Bronchial epithelial cell (primary cell): ENCODE data around the gene KPNA2. TPM values are rescaled to one million over a fixed set of nuclear protein-coding genes. Genes with fewer than 3 reads are reported as not detected.
"Not testable (repeated sequence)": the region's sequence is repeated elsewhere in the genome, so short reads cannot be mapped to it uniquely, and the experiment has no call there.

Experiments
- DNase-seq: peaks from one replicate; pipeline ENCODE4 v3.0.0-alpha.2; 2010; ENCODE audit warnings: low read depth
- FAIRE-seq: peaks from 2 replicates; lab custom pipeline; 2011; peaks lifted over from hg19 to GRCh38; lab: Jason Lieb, UNC
- H3K27me3 ChIP-seq: 2 replicates; pipeline ENCODE4 v1.5.1; 2011; ENCODE audit warnings: low read length; ENCODE audit not compliant: control insufficient read depth, insufficient read depth
- H3K36me3 ChIP-seq: 2 replicates; pipeline ENCODE4 v1.5.1; 2011; ENCODE audit warnings: low read length; ENCODE audit not compliant: control insufficient read depth, insufficient read depth
- H3K4me3 ChIP-seq: 2 replicates; pipeline ENCODE4 v1.5.1; 2011; ENCODE audit warnings: mild to moderate bottlenecking, low read depth, low read length, control low read depth
- total RNA-seq: library from RNA; depleted of rRNA; stranded (reverse); fragments of >200 nt; gene quantifications from 2 replicates; pipeline ENCODE4 v1.2.1, GENCODE V29; 2014
- TF ChIP-seq, protein P1 (sequence below): IDR thresholded peaks from 2 replicates; pipeline ENCODE4 v1.5.1; 2011; ENCODE audit warnings: mild to moderate bottlenecking, moderate library complexity, low read length, control low read depth, inconsistent platforms; ENCODE audit not compliant: insufficient read depth, severe bottlenecking

KPNA2 gene
- total RNA-seq, 1 donor from 2014 or later, result 17.4 TPM

DNA sequence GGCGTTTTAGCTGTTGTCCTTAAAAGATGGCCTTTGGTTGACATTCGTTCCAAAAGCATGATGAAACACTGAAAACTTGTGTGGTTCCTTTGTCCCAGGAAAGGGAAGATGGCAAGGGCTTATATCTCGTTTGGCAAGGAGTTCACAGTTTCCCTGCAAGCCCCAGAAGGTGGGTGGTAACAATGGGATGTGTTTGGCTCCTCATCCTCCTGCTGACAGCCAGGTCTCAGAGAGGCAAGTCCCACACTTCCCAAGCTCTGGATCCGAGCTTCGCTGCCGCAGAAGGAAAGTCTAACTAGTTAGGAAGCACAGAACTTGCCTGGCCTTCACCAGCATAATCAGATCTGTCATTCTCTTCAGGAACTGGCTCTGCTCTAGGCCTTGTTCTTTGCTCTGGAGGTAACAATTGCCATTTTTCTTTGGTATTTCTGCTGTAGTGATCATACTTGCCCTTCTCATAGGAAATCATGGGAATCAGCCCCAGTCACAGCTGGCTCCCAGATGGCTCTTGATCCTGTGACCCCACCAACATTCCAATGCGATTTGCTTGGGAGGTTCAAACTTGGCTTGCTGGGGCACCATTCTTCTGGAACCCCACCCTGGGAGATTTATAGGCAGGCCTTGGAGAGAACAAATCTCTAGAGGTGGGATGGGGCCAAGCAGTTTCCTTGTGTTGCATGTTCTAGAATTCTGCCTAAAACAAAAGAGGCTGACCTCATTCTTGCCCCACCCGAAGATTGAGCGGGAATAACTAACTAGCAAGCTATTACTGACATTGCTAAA lies 17.9 kb downstream of the KPNA2 start:
- no peak overlapping the region for H3K4me3 ChIP-seq
- FAIRE-seq (no peak), DNase-seq (no peak)
- no peaks in the 10 kb centered on the region for H3K27me3 ChIP-seq
- TF ChIP-seq, protein P1, sequence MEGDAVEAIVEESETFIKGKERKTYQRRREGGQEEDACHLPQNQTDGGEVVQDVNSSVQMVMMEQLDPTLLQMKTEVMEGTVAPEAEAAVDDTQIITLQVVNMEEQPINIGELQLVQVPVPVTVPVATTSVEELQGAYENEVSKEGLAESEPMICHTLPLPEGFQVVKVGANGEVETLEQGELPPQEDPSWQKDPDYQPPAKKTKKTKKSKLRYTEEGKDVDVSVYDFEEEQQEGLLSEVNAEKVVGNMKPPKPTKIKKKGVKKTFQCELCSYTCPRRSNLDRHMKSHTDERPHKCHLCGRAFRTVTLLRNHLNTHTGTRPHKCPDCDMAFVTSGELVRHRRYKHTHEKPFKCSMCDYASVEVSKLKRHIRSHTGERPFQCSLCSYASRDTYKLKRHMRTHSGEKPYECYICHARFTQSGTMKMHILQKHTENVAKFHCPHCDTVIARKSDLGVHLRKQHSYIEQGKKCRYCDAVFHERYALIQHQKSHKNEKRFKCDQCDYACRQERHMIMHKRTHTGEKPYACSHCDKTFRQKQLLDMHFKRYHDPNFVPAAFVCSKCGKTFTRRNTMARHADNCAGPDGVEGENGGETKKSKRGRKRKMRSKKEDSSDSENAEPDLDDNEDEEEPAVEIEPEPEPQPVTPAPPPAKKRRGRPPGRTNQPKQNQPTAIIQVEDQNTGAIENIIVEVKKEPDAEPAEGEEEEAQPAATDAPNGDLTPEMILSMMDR, result no peak
- no peaks in the 10 kb centered on the region for H3K36me3 ChIP-seq

DNA sequence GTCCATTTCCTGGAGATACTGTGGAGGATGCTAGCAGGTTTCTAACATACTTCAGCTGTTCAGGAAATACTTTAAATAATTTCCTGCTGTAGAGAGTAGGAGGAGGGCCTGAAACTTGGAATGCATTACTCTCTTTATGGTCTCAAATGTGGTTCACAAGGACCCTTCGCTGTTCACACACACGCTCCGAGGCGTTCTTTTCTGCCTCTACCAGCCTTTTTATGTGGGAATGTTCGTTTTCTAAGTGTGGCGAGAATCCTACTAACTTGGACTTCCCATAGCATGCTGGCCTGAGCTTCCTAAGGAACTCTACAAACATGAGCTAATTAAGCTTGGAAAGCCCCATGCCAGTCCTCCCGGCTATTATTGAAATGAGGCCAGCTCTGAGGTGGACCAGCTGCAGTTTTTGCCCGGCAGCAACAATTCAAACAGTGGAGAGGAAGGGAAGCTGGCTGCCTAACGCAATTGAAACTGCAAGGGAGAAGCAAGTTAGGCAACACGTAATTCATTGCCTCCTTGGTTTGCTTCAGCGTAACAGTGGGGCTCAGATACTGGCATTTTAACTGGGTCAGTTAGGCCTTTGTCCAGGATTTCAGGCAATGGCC lies 18.9 kb downstream of the KPNA2 start:
- no peaks in the 10 kb centered on the region for H3K36me3 ChIP-seq
- DNase-seq (peak; percentile 29), FAIRE-seq (no peak)
- TF ChIP-seq, protein P1, result no peak
- no peak overlapping the region for H3K4me3 ChIP-seq
- H3K27me3 ChIP-seq, result no peaks in the 10 kb centered on the region

- H3K36me3 ChIP-seq, result no peaks in the 10 kb centered on the region
- no peak for FAIRE-seq
- DNase-seq, result peak; percentile 21
Measured at GRCh38 chr17:68057531-68057952, 22.0 kb downstream of the KPNA2 start.

DNA sequence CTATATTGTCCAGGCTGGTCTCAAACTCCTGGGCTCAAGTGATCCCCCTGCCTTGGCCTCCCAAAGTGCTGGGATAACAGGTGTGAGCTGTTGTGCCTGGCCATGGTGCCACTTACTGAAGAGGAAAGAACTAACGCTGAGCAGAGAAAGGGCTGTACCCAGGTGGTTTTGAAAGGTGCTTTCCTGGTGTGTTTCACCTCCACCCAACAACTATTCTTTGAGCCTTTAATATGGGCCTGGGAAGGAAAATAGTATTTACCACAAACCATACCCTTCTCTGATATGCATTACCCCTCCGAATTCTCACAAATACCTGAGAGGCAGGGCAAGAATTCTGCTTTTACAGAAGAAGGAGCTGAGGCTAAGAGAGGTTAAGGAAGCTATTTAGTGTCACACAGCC lies 24.8 kb downstream of the KPNA2 start:
- H3K36me3 ChIP-seq, result no peaks in the 10 kb centered on the region
- no peak overlapping the region for H3K4me3 ChIP-seq
- TF ChIP-seq, protein P1, result no peak
- no peaks in the 10 kb centered on the region for H3K27me3 ChIP-seq
- DNase-seq (no peak), FAIRE-seq (no peak)

More at GRCh38 chr17:68057531-68057952, 22.0 kb downstream of the KPNA2 start:
- Histone ChIP-seq H3K4me3 (no peak overlapping the region), H3K27me3 (no peaks in the 10 kb centered on the region)
- TF ChIP-seq, protein P1, result peak; percentile 46

DNA sequence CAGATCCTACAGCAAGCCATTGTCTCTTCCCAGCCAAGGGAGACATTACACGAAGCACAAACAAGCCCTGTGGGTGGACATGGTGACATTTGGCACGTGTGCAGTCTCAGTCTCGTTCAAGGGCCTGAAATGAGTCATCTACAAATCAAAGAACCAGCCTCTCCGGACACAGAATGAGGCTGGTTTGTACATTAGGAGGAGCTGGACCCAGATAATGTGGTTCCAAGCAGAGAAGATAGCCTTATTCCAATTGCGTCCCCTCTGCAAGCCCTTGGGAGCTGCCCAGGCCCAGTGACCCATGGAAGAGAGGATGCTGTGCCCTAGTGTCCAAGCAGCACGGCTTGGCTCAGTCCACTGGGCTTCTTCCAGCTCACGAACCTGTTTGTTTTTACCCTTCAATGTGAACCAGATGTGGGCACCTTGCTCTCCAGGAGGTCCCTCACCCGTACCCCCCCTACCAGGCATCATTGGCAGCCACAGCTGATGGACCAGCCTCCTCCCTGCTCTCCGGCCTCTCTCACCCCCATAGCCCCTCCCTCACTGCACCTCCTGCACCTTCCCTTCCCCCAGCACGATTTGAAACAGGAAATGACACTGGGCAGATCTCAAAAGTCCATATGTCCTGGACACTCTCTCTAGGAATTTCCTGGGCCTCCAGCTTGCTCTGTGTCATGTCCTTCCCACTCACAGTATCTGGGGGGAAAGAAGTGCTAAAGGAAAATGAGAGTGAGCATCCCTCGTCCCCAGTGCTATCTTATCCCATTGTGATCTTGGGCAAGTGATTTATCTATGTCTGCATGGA lies 26.2 kb downstream of the KPNA2 start:
- Histone ChIP-seq H3K4me3 (no peak overlapping the region), H3K27me3 (no peaks in the 10 kb centered on the region), H3K36me3 (no peaks in the 10 kb centered on the region)
- DNase-seq (no peak), FAIRE-seq (no peak)
- TF ChIP-seq, protein P1, result no peak

- not testable (repeated sequence) for FAIRE-seq, H3K36me3 ChIP-seq, DNase-seq, H3K4me3 ChIP-seq, H3K27me3 ChIP-seq
Measured at GRCh38 chr17:68065366-68065765, 29.8 kb downstream of the KPNA2 start.

GRCh38 chr17:68068512-68068911 lies 33.0 kb downstream of the KPNA2 start:
- not testable (repeated sequence) for H3K4me3 ChIP-seq, FAIRE-seq, DNase-seq, H3K27me3 ChIP-seq, H3K36me3 ChIP-seq

DNA sequence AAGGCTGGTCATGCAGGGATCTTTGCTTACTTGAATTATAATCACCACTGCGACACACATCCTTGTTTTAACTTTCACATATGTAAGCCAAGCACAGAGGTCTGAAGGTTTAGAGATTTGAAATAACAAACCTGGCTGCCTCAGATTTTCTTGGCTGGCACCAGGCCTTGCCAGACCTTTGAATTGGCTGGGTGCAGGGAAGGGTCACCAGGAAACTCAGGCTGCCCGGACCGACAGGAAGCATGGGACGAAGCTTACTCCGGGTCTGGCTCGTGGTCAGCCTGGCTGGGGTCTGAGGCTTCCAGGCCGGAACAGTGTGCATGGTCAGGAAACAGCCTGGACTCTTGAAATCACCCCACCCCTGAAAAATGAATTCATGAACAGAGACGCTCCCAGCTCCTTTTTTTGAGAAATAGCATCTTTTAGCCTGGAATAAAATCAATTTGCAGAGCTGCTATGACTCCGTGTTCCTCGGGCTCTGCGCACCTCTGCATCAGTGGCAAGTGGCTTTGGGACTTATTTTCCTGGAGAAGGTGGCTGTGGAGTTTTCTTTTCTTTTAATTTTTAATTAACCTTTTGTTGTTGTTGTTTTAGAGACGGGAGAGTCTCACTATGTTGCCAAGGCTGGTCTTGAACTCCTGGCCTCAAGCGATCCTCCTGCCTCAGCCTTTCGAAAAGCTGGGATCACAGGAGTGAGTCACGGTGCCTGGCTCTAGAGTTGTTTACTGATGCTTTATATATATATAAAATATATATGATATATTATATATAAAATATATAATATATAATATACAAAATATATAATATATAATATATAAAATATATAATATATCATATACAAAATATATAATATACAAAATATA lies 35.3 kb downstream of the KPNA2 start:
- not testable (repeated sequence) for DNase-seq, H3K27me3 ChIP-seq, H3K4me3 ChIP-seq, FAIRE-seq, H3K36me3 ChIP-seq
